Endothelial cell of umbilical vein (primary cell): ENCODE data around the gene IPO9. TPM values are rescaled to one million over a fixed set of nuclear protein-coding genes. Genes with fewer than 3 reads are reported as not detected.

Source experiments
- BruUV-seq: library from RNA; stranded (reverse); fragments of 400-500 nt; replicated peaks from 2 replicates; lab custom pipeline; 2021; lab: Mats Ljungman, UMichigan
- CTCF ChIA-PET: fragments of 300-600, 350-600 bp; sonication (Branson Sonifier 250); formaldehyde crosslinking; loops from one replicate; lab custom pipeline; 2021; ENCODE audit warnings: antibody characterized with exemption, inconsistent platforms; lab: Charles Lee
- POLR2A ChIA-PET: fragments of 300-600, 350-600 bp; sonication (Branson Sonifier 250); formaldehyde crosslinking; loops from one replicate; lab custom pipeline; 2021; ENCODE audit warnings: antibody characterized with exemption, inconsistent platforms; lab: Charles Lee
- DNase-seq: peaks from one replicate; pipeline ENCODE4 v3.0.0-alpha.2; 2011; ENCODE audit warnings: low read depth, low spot score
- FAIRE-seq: peaks from 2 replicates; lab custom pipeline; 2011; peaks lifted over from hg19 to GRCh38; lab: Jason Lieb, UNC
- H2AFZ ChIP-seq: 2 replicates; pipeline ENCODE4 v1.6.0; 2012; ENCODE audit warnings: low read depth, low read length, control low read depth, inconsistent platforms
- H3K27ac ChIP-seq: 2 replicates; pipeline ENCODE4 v1.5.1; 2011; ENCODE audit warnings: low read depth, mild to moderate bottlenecking, control low read depth, low read length, moderate library complexity; ENCODE audit not compliant: insufficient read depth
- H3K27me3 ChIP-seq, 2 experiments: 2 replicates each; pipeline versions ENCODE4 v1.6.0 to v1.6.1; 2011; ENCODE audit warnings: low read length in 2 of 2, mixed read lengths in 1 of 2; ENCODE audit not compliant: control insufficient read depth in 2 of 2, insufficient read depth in 2 of 2
- H3K36me3 ChIP-seq, 2 experiments: 2 replicates in 1 of 2; 3 replicates in 1 of 2; pipeline ENCODE4 v1.5.1; 2011; ENCODE audit warnings: low read length in 2 of 2, mild to moderate bottlenecking in 1 of 2, moderate library complexity in 1 of 2; ENCODE audit not compliant: control insufficient read depth in 2 of 2, insufficient read depth in 2 of 2; ENCODE audit errors: extremely low read depth in 1 of 2
- H3K4me1 ChIP-seq: 3 replicates; pipeline ENCODE4 v1.5.1; 2011; ENCODE audit warnings: mild to moderate bottlenecking, low read length; ENCODE audit not compliant: control insufficient read depth, insufficient read depth; ENCODE audit errors: extremely low read depth
- H3K4me2 ChIP-seq: 2 replicates; pipeline ENCODE4 v1.6.1; 2011; ENCODE audit warnings: low read length, control low read depth, mixed read lengths; ENCODE audit not compliant: insufficient read depth
- H3K4me3 ChIP-seq, 3 experiments: fragments of 200-600 bp in 1 of 3; sonication (generic), shearing (Covaris generic) in 1 of 3; replicated peaks in 1 of 3; 2 replicates each; pipeline ENCODE4 v1.5.1; 2011 to 2016; ENCODE audit warnings: control low read depth in 3 of 3, low read length in 3 of 3, mild to moderate bottlenecking in 2 of 3, inconsistent platforms in 1 of 3, low read depth in 1 of 3, moderate library complexity in 1 of 3; ENCODE audit not compliant: insufficient read depth in 1 of 3
- H3K79me2 ChIP-seq: 2 replicates; pipeline ENCODE4 v1.6.0; 2012; ENCODE audit warnings: low read length, inconsistent platforms; ENCODE audit not compliant: control insufficient read depth, insufficient read depth
- H3K9ac ChIP-seq: replicated peaks from 2 replicates; pipeline ENCODE3; 2011; ENCODE audit warnings: low read length, control low read depth; ENCODE audit not compliant: insufficient read depth; ENCODE audit errors: extremely low read depth
- H3K9me1 ChIP-seq: replicated peaks from 3 replicates; pipeline ENCODE4 v1.6.0; 2011; ENCODE audit warnings: mild to moderate bottlenecking, low read length; ENCODE audit not compliant: control insufficient read depth, insufficient read depth; ENCODE audit errors: extremely low read depth
- H3K9me3 ChIP-seq: replicated peaks from 2 replicates; pipeline ENCODE4 v1.5.1; 2012; ENCODE audit warnings: low read length, inconsistent platforms; ENCODE audit not compliant: control insufficient read depth, insufficient read depth
- H4K20me1 ChIP-seq: replicated peaks from 2 replicates; pipeline ENCODE3; 2011; ENCODE audit warnings: mild to moderate bottlenecking, low read length; ENCODE audit not compliant: control insufficient read depth, insufficient read depth; ENCODE audit errors: extremely low read depth
- FOS ChIP-seq: IDR thresholded peaks from 2 replicates; pipeline ENCODE4 v1.6.1; 2011; ENCODE audit warnings: mild to moderate bottlenecking, low read length, moderate library complexity, borderline replicate concordance; ENCODE audit not compliant: insufficient read depth
- GATA2 ChIP-seq: IDR thresholded peaks from 2 replicates; pipeline ENCODE4 v1.7.0; 2011; ENCODE audit warnings: low read depth, mild to moderate bottlenecking, moderate library complexity, mixed read lengths, low read length; ENCODE audit not compliant: insufficient read length, insufficient read depth
- JUN ChIP-seq: IDR thresholded peaks from 2 replicates; pipeline ENCODE4 v1.6.1; 2011; ENCODE audit warnings: borderline replicate concordance, low read depth; ENCODE audit not compliant: insufficient read length, insufficient read depth
- MYC ChIP-seq: IDR thresholded peaks from one replicate; pipeline ENCODE4 v1.6.1; 2011; ENCODE audit warnings: mild to moderate bottlenecking, low read depth, low read length
- POLR2A ChIP-seq: IDR thresholded peaks from 2 replicates; pipeline ENCODE4 v1.6.1; 2012; ENCODE audit warnings: low read depth, mild to moderate bottlenecking, control low read depth, low read length
- POLR2AphosphoS5 ChIP-seq: IDR thresholded peaks from 2 replicates; pipeline ENCODE4 v1.6.1; 2012; ENCODE audit warnings: low read depth, mild to moderate bottlenecking, control low read depth, low read length, moderate library complexity; ENCODE audit not compliant: insufficient read depth
- dilution Hi-C: fragments of 300-500 bp; cut with MboI; formaldehyde crosslinking; loops from one replicate; pipeline ENCODE4 v1.15.0; 2019; ENCODE audit warnings: low sequenced_read_pairs; ENCODE audit not compliant: extremely low pct_ligation_motif_present
- intact Hi-C: fragments of 100-400 bp; cut with micrococcal nuclease; formaldehyde crosslinking; loops from one replicate; pipeline ENCODE4 v1.10.0; 2022
- polyA plus RNA-seq, 4 experiments: library from polyadenylated mRNA; depleted of rRNA in 3 of 4; stranded (reverse) in 3 of 4; unstranded in 1 of 4; fragments of >200 nt; gene quantifications; 2 replicates each; pipeline versions ENCODE4 v1.2.1 to v1.2.3, GENCODE V29; 2011 to 2012; ENCODE audit warnings: missing spikeins in 1 of 4
- total RNA-seq: library from RNA; stranded (reverse); gene quantifications from 2 replicates; pipeline ENCODE4 v1.2.3, GENCODE V29; 2021
- TF ChIP-seq, protein P1 (sequence below): IDR thresholded peaks from 2 replicates; pipeline ENCODE4 v1.6.1; 2011; ENCODE audit not compliant: insufficient read depth, insufficient read length

Gene IPO9
- total and polyA plus RNA-seq, 2 donors (not counting 3 experiments of a cell fraction or from before 2014, with no cell fraction given) = 53.4 to 104 TPM

DNA sequence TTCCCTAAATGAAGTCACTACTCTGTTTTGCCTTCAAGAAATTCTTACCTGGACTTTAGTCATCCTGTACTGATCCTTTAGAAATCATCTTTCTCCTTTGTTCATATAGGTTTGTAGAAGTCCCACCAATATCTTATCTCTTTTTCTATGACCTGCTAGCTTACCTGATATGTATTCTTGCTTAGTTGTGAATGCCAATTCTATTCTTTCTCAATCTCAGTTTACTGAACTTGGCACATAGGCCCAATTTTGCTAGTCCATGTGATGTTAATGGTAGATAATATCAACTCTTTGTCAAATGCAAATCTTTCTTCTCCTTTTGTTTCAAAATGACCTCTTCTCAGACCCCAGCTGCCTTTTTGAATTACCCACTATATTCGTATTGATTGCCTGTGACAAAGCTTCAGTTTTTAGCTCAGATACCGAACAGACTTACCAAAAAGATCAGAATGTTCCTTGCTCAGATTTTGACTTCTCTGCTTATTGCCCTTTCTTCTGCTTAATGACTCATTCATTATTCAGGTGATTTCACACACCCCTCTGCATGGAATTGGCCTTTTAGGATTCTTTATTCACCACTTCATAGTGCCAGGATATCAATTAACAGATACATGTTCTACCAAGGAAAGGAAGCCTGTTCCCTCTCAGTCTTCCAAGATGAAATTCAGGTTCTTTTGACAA lies 20.6 kb downstream of the IPO9 start:
- intact Hi-C loops (loop anchor here (1.0 kb wide), 2 partner anchors 10 to 20 kb away; partner anchors contain the start of gene IPO9), dilution Hi-C loops (no loop called here)
- POLR2A ChIA-PET = interaction anchor here (0.7 to 1.5 kb wide), 3 partner anchors 20 to 105 kb away, joined by 3 to 4 read pairs (median 4); partner anchors contain the start of gene TIMM17A
- CTCF ChIA-PET = interaction anchor here (0.8 to 5.3 kb wide), 12 partner anchors 9 to 290 kb away, joined by 3 to 49 read pairs (median 4); partner anchors contain the start of gene IPO9
- H3K27ac ChIP-seq = peak overlapping the region; percentile 90
- H3K9me3 ChIP-seq = no peaks in the 10 kb centered on the region
- TF ChIP-seq FOS (no peak), POLR2A (no peak), JUN (no peak), MYC (no peak)
- no peak overlapping the region for H2AFZ ChIP-seq
- BruUV-seq = TSS peak; percentile 96
- peak overlapping the region; percentile 75 for H3K9ac ChIP-seq
- H3K9me1 ChIP-seq = no peaks in the 10 kb centered on the region
- peak overlapping the region in 1 of 3 experiments; percentile 9 for H3K4me3 ChIP-seq
- no peaks in the 10 kb centered on the region for H4K20me1 ChIP-seq
- H3K27me3 ChIP-seq = no peaks in the 10 kb centered on the region
- peaks cover 23 to 25% of the 10 kb centered on the region in 2 experiments for H3K36me3 ChIP-seq
- DNase-seq (no peak), FAIRE-seq (peak; percentile 21)
- peak overlapping the region; percentile 74 for H3K4me2 ChIP-seq
- peaks cover 49% of the 10 kb centered on the region for H3K4me1 ChIP-seq
- H3K79me2 ChIP-seq = peaks cover 42% of the 10 kb centered on the region

DNA sequence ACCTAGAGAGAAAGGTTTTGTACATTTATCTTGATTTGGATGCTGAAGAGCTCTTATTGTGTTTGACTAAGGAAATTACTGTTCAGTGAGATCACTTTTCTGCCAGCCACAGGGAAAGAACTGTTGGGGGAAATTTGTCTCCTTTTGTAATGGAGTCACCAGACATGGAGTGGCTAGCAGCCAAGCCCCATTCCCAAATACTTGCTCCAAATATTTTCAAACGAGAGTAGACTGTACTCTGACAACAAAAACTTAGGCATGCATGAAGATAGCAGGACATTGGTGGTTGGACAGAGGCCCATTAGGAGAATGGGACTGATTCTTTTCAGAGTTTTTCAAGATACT lies 21.1 kb downstream of the IPO9 start:
- Histone ChIP-seq H3K79me2 (peaks cover 37% of the 10 kb centered on the region), H3K4me1 (peaks cover 49% of the 10 kb centered on the region), H3K9me3 (no peaks in the 10 kb centered on the region), H3K4me2 (peak overlapping the region; percentile 74), H3K27me3 (no peaks in the 10 kb centered on the region), H3K9me1 (no peaks in the 10 kb centered on the region), H3K4me3 (peak overlapping the region in 1 of 3 experiments; percentile 9), H3K27ac (peak overlapping the region; percentile 90), H3K9ac (peak overlapping the region; percentile 75), H4K20me1 (no peaks in the 10 kb centered on the region), H2AFZ (no peak overlapping the region), H3K36me3 (peaks cover 28% of the 10 kb centered on the region in 2 experiments)
- ChIA-PET POLR2A (interaction anchor here (0.7 to 1.4 kb wide), 2 partner anchors 20 to 105 kb away, joined by 3 to 4 read pairs; partner anchors contain the start of gene TIMM17A), CTCF (interaction anchor here (0.8 to 5.3 kb wide), 13 partner anchors 9 to 290 kb away, joined by 3 to 49 read pairs (median 4); partner anchors contain the start of gene IPO9)
- DNase-seq = peak; percentile 92
- TF ChIP-seq GATA2 = peak; percentile 45
- TF ChIP-seq, protein P1, sequence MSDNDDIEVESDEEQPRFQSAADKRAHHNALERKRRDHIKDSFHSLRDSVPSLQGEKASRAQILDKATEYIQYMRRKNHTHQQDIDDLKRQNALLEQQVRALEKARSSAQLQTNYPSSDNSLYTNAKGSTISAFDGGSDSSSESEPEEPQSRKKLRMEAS = no peak
- TF ChIP-seq JUN = peak; percentile 76
- peak; percentile 50 for TF ChIP-seq FOS
- TF ChIP-seq POLR2AphosphoS5 = no peak
- no peak for TF ChIP-seq POLR2A
- FAIRE-seq = peak; percentile 94
- dilution Hi-C loops (no loop called here), intact Hi-C loops (loop anchor here (1.0 kb wide), 2 partner anchors 9 to 21 kb away; partner anchors contain the start of gene IPO9)
- BruUV-seq = no TSS peak
